GM12892 (cell line): ENCODE measurements around the gene B3GNT5.

ENCODE experiments used
- POLR2A ChIP-seq: IDR thresholded peaks from 2 replicates; pipeline ENCODE4 v1.6.1; 2011; ENCODE audit warnings: low read depth, low read length, control low read depth
- POLR2AphosphoS5 ChIP-seq: IDR thresholded peaks from 2 replicates; pipeline ENCODE4 v1.6.1; 2011; ENCODE audit warnings: low read depth, low read length, control low read depth
- TAF1 ChIP-seq: IDR thresholded peaks from 2 replicates; pipeline ENCODE4 v1.6.1; 2011; ENCODE audit warnings: low read depth, mild to moderate bottlenecking, control low read depth, low read length, borderline replicate concordance

- TF ChIP-seq POLR2A, result no peak
- no peak for TF ChIP-seq POLR2AphosphoS5
- no peak for TF ChIP-seq TAF1
Observed at GRCh38 chr3:183253528-183254486, 754 bp downstream of the B3GNT5 start.
